ENCODE results near the gene KRT33B. TPM values are rescaled to one million over a fixed set of nuclear protein-coding genes. Genes with fewer than 3 reads are reported as not detected.
"Not testable (repeated sequence)": the region's sequence is repeated elsewhere in the genome, so short reads cannot be mapped to it uniquely, and the experiment has no call there.

Gene KRT33B
- polyA plus RNA-seq, 3 donors from 2014 or later, result not detected

DNA sequence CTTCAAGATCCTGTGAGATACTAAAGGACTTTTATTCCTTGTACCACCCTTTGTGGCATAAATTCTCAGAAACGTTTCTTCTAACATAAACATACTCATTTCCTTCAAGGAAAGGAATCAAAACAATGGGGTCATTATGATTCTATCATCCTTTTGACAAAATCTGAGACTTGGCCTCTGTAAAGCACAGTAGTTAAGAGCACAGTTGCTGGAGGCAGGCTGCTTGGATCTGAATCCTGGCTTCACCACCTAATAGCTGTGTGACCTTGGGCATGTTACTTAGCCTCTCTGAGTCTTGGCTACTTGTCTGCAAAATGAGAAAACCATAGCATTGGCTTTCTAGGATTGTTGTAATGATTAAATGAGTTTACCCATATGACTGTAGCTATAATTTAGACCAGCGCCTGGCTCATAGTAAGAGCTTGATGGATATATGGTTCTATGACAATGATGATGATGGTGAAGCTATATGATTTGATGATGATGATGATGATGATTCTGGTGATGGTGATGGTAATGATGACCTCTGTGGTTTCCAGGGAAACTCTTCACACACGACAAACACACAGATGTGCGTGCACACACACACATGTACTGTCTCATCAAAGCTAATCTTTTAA is 33.9 kb upstream of the KRT33B start:
- Mint-ChIP-seq H3K9me3 (no peaks in the 10 kb centered on the region), H3K4me3 (no peak overlapping the region)

DNA sequence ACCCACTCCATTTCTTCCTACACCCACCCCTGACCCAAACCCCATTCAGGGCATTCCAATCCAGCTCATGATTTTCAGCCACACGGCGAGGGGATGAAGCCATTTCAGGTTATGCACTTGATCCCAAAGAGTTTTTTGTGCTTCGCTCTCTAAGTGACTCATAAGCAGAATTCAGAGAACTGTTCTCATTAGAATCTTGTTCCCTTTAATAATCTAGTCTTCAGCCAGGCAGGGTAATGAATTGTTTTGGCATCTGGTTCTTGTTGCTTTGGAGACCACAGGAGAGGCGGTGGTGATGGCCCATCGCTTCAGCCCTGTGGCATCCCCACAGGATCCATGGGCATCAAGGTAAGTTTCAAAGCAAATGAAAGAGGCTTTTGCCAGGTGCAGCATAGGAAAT is 32.5 kb upstream of the KRT33B start:
- Mint-ChIP-seq H3K27me3 (ENCODE audit: low read depth in 3 of 3) (peaks cover 0 to 7% (median 4%) of the 10 kb centered on the region in 3 donors), H3K9me3 (no peaks in the 10 kb centered on the region), H3K4me1 (peaks cover 6 to 16% of the 10 kb centered on the region in 2 donors), H3K4me3 (no peak overlapping the region), H3K27ac (no peak overlapping the region), H3K36me3 (no peaks in the 10 kb centered on the region)
- no peak for DNase-seq

More for the DNA sequence above, 33.9 kb upstream of the KRT33B start:
- Mint-ChIP-seq H3K27me3 (ENCODE audit: low read depth in 3 of 3) (peaks cover 0 to 10% (median 7%) of the 10 kb centered on the region in 3 donors), H3K27ac (no peak overlapping the region), H3K36me3 (no peaks in the 10 kb centered on the region), H3K4me1 (peaks cover 6 to 16% of the 10 kb centered on the region in 2 donors)
- DNase-seq, result no peak

DNA sequence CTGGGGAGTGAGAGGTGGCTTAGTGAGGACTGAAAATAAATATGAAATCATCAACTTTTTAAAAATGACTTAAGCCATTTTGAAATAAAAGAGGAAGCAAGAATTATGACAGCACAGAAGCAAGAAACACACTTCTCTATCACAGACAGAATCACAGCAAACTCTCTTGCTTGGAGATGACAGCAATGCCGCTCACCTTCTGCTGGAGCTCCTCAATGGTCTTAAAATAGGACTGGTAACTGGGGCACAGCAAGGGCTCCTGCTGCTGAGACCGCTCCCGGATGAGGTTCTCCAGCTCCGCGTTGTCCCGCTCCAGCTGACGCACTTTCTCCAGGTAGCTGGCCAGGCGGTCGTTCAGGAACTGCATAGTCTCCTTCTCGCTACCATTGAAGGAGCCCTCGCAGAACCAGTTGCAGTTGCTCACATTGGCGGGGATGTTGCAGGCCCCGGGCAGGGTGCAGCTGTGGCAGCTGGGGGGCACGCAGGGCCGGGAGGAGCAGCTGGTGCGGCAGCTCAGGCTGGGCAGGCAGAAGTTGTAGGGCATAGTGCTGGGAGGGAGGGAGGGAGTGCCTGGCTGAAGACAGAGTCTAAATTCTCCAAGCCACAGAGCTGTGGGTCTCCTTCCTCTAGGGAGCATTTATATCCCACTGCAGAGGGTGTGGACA is 27.5 kb upstream of the KRT33B start, which contains the start of gene KRT31:
TSS of gene KRT31 (minus strand) at position 613 of the 665 bp plus-strand sequence. CDS start at position 544, 69 bp downstream.
- Mint-ChIP-seq H3K27me3 (ENCODE audit: low read depth in 3 of 3) (peaks cover 0 to 8% (median 6%) of the 10 kb centered on the region in 3 donors), H3K4me1 (no peaks in the 10 kb centered on the region), H3K9me3 (no peaks in the 10 kb centered on the region), H3K4me3 (no peak within 1 kb of the TSS), H3K27ac (no peak within 1 kb of the TSS), H3K36me3 (no peaks in the 10 kb centered on the region)
- DNase-seq, result no peak

DNA sequence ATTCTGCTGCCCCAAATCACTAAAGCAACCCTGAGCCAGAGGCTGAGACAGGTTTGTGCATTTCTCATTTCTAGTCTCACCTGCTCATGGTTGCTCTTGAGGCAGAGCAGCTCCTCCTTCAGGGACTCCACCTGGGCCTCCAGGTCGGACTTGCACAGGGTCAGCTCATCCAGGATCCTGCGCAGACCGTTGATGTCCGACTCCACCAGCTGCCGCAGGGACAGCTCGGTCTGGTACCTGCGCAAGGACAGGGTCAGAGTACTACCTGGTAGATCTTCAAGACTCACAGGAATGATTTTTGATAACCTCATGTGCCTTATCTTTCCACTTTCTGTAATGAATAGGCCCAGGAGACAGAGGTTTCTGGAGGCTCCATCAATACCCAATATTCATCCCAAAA is 26.7 kb upstream of the KRT33B start:
- DNase-seq, result no peak
- peaks cover 0 to 3% (median 0%) of the 10 kb centered on the region in 3 donors for H3K36me3 Mint-ChIP-seq
- H3K27me3 Mint-ChIP-seq (ENCODE audit: low read depth in 3 of 3), result peaks cover 0 to 9% (median 8%) of the 10 kb centered on the region in 3 donors
- H3K4me1 Mint-ChIP-seq, result no peaks in the 10 kb centered on the region
- no peaks in the 10 kb centered on the region for H3K9me3 Mint-ChIP-seq
- H3K4me3 Mint-ChIP-seq, result no peak overlapping the region
- no peak overlapping the region for H3K27ac Mint-ChIP-seq

DNA sequence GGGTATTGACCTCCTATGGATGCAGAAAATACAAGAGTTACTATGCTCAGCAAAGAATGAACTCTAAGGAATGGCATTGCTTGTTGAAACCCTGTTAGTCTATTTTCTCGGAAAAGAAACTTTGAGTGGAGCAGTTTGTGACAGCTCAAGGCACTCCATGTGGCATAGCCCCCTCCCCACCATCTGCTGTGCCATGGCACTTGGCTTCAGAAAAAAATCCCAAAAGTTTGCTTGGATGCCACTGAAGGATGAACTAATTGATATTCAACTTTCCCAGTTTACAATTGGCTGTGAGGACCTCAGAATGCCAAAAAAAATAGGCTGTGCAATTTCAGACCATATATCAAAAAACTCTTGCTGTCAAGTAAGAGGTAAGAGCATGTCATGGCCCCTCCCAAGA is 26.0 kb upstream of the KRT33B start:
- no peaks in the 10 kb centered on the region for H3K9me3 Mint-ChIP-seq
- no peak for DNase-seq
- no peaks in the 10 kb centered on the region for H3K4me1 Mint-ChIP-seq
- H3K4me3 Mint-ChIP-seq, result no peak overlapping the region
- no peak overlapping the region for H3K27ac Mint-ChIP-seq
- H3K36me3 Mint-ChIP-seq, result peaks cover 0 to 3% (median 0%) of the 10 kb centered on the region in 3 donors
- H3K27me3 Mint-ChIP-seq (ENCODE audit: low read depth in 3 of 3), result peaks cover 0 to 11% (median 8%) of the 10 kb centered on the region in 3 donors

DNA sequence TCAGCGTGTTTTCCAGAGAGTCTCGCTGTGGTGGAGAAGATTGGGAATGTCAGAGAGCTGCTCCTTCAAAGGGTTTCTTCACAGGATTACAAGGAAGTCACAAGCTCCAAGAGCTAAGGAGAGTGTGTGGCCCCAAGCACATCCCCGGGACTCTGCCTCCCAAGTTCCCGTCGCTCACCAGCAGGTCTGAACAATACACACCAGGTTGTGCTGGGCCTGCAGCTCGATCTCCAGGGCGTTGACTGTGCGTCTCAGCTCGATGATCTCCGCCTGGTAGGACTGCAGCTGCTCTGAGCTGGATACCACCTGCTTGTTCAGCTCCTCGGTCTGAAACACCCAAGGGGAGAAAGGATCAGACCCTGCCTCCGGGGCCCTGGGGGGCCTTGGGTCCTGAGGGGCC is 25.4 kb upstream of the KRT33B start:
- peaks cover 2 to 15% (median 8%) of the 10 kb centered on the region in 3 donors for H3K27me3 Mint-ChIP-seq (ENCODE audit: low read depth in 3 of 3)
- not testable (repeated sequence) for H3K4me3 Mint-ChIP-seq, H3K4me1 Mint-ChIP-seq, H3K27ac Mint-ChIP-seq, DNase-seq, H3K9me3 Mint-ChIP-seq, H3K36me3 Mint-ChIP-seq

DNA sequence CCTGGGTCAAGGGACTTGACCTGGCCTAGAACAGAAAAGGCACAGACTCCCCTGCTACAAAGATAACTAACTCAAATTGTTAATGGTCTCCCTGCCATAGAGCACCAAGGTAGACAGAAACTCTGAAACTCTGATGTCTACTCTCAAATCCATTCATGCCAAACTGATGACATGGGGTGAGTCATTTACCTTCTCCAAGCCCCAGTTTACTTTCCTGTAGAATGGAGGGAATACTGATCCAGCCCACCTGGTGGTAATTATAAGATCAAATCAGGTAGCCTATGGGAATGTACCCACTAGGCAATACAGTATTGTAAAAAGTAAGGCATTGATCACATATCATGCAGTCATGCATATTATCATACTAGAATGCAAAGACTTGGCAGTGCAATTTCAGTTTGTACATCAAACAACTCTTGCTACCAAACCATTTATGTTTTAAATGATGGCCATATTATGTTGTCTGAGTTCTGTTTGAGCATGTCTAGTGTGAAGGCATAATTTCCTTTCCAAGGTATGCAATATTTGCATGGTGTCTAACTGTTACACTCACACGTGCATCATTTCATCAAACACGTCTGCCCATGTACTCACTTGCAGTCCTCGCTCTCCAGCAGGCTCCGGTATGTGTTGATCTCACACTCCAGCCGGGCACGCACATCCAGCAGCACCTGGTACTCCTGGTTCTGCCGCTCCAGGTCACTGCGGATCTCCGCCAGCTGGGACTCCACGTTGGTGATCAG is 24.8 kb upstream of the KRT33B start:
- no peaks in the 10 kb centered on the region for H3K4me1 Mint-ChIP-seq
- no peak overlapping the region for H3K27ac Mint-ChIP-seq
- H3K36me3 Mint-ChIP-seq, result peaks cover 0 to 3% (median 0%) of the 10 kb centered on the region in 3 donors
- peaks cover 2 to 15% (median 5%) of the 10 kb centered on the region in 3 donors for H3K27me3 Mint-ChIP-seq (ENCODE audit: low read depth in 3 of 3)
- DNase-seq, result no peak
- H3K9me3 Mint-ChIP-seq, result no peaks in the 10 kb centered on the region
- no peak overlapping the region for H3K4me3 Mint-ChIP-seq

DNA sequence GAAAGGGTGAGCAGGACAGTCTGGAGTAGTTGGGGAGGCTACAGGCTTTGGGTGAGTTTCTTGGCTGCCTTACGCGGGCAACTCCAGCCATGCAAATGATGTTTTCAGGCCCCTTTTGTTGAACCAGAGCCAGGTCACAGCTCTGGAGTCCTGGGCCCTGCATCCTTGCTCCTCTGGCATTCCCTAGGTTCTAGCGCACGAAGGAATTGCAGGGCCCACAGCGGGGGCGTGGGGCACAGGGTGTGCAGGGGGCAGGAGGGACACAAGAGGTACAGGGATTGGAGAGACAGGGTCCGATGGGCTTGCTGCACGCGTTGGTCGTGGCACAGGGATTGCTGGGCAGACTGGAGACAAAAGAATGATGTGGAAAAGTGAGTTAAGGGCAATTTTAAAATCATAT is 24.2 kb upstream of the KRT33B start:
- no peaks in the 10 kb centered on the region for H3K4me1 Mint-ChIP-seq
- no peak overlapping the region for H3K4me3 Mint-ChIP-seq
- H3K27ac Mint-ChIP-seq, result no peak overlapping the region
- peaks cover 2 to 15% (median 5%) of the 10 kb centered on the region in 3 donors for H3K27me3 Mint-ChIP-seq (ENCODE audit: low read depth in 3 of 3)
- H3K9me3 Mint-ChIP-seq, result peaks cover 0 to 2% (median 0%) of the 10 kb centered on the region in 6 donors
- H3K36me3 Mint-ChIP-seq, result peaks cover 0 to 3% (median 0%) of the 10 kb centered on the region in 3 donors
- no peak for DNase-seq

DNA sequence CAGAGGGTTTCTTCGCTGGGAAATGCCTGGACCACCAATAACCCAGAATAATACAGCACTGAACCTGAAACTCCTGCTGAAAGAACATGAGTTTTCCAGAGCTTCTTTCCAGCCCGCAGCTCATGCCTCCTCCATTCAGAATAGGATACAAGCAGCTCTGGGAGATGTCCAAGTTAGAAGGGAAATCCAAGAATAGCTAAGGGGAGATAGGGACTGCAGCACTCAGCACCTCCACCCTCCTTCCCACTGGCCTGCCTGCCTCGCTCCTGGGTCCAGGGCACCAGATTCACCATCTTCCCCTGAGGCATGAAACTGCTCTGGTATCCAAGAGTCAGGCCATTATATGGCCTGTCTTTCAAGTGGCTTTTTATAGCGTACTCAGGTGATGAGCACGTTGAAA is 23.7 kb upstream of the KRT33B start:
- no peak overlapping the region for H3K4me3 Mint-ChIP-seq
- H3K4me1 Mint-ChIP-seq, result no peaks in the 10 kb centered on the region
- H3K36me3 Mint-ChIP-seq, result peaks cover 0 to 3% (median 0%) of the 10 kb centered on the region in 3 donors
- peaks cover 0 to 3% (median under 1%) of the 10 kb centered on the region in 6 donors for H3K9me3 Mint-ChIP-seq
- peaks cover 4 to 15% (median 5%) of the 10 kb centered on the region in 3 donors for H3K27me3 Mint-ChIP-seq (ENCODE audit: low read depth in 3 of 3)
- no peak for DNase-seq
- H3K27ac Mint-ChIP-seq, result no peak overlapping the region

DNA sequence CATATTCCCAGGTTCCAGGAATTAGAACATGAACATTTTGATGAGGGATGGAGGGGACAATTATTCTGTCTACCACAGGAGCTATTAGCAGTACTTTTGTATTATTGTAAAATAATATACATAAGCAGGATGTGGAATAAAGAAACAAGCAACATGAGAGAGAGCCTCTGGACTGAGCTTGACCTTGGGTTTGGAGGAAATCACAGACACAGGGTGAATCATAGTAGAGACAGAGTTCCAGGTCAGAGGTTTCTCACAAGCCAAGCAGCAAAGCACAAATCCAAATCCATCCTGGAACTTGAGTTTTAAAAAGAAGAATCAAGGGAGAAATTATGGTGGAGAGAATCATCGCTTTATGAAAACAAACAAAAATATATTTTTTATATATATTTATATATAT is 22.7 kb upstream of the KRT33B start:
- Mint-ChIP-seq H3K4me3 (no peak overlapping the region), H3K36me3 (peaks cover 0 to 5% (median 0%) of the 10 kb centered on the region in 3 donors), H3K4me1 (no peaks in the 10 kb centered on the region), H3K9me3 (peaks cover 2 to 12% (median 3%) of the 10 kb centered on the region in 6 donors), H3K27me3 (ENCODE audit: low read depth in 3 of 3) (peaks cover 5 to 15% (median 5%) of the 10 kb centered on the region in 3 donors), H3K27ac (no peak overlapping the region)
- no peak for DNase-seq

DNA sequence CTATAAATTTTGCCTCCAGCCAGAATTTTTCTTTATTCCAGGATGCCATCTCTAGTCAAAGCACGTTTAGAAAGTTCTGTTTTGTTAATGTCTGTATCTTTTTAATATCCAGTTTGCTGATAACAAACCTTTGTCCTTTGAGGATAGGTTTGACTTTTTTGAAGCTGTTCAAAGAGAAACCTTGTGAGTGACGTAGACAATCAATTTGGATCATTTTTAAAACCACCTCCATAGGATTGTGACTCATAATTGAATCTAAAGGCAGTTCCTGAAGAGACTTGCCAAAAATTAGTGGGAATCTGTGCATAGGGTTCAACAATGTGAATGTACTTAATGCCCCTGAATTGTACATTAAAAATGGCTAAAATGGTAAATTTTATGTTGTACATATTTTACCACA is 21.9 kb upstream of the KRT33B start:
- no peak for DNase-seq
- H3K27ac Mint-ChIP-seq, result no peak overlapping the region
- no peak overlapping the region for H3K4me3 Mint-ChIP-seq

DNA sequence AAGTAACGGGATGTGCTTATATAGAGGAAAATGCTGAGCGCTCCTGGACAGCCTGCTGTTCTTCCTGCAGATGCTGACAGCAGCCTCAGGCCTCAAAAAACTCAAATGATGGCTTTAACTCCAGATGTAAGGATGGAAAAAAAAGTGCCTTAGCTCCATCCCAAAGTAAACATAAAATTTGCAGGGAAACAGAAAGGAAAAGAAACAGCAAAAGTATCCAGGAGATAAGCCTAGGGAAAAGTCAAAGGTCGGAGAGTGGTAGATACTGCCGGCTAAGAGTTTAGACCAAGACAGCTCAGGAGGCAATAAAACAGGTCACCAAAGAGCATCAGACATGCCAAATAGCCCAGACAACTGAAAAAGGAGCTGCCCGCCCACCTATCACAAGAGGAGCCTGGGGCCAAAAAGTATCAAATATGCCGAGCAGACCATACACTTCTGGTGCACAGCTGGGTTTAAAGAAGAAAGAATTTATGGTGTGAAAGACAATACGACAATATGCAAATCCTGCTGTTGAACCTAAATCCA is 20.9 kb upstream of the KRT33B start:
- peaks cover 5 to 20% (median 7%) of the 10 kb centered on the region in 3 donors for H3K27me3 Mint-ChIP-seq (ENCODE audit: low read depth in 3 of 3)
- DNase-seq, result no peak
- H3K27ac Mint-ChIP-seq, result no peak overlapping the region
- H3K4me1 Mint-ChIP-seq, result no peaks in the 10 kb centered on the region
- H3K4me3 Mint-ChIP-seq, result no peak overlapping the region
- H3K9me3 Mint-ChIP-seq, result peaks cover 6 to 24% (median 12%) of the 10 kb centered on the region in 6 donors
- peaks cover 0 to 13% (median 4%) of the 10 kb centered on the region in 3 donors for H3K36me3 Mint-ChIP-seq

More for the DNA sequence above, 21.9 kb upstream of the KRT33B start:
- H3K36me3 Mint-ChIP-seq, result peaks cover 0 to 10% (median 0%) of the 10 kb centered on the region in 3 donors
- peaks cover 5 to 20% (median 7%) of the 10 kb centered on the region in 3 donors for H3K27me3 Mint-ChIP-seq (ENCODE audit: low read depth in 3 of 3)
- no peaks in the 10 kb centered on the region for H3K4me1 Mint-ChIP-seq
- peaks cover 5 to 17% (median 8%) of the 10 kb centered on the region in 6 donors for H3K9me3 Mint-ChIP-seq

DNA sequence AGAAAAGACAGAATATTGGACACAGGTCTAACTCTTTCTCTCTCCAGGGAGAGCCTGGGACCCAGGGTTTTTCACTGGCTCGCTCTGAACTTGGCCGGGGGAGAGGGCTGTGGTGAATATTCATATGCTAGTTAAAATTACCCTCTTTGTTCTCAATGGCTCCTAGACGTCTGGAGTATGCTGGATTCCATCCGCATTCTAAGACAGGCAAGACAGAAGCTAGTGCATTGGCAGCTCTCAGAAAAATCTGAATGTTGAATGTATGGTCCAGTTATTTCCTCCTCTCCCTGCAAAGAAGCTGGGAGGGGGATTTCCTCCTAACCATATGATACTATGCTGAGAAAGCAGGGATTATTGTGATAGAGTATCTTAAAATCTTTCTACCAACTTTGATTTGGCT is 18.1 kb upstream of the KRT33B start:
- no peak overlapping the region for H3K27ac Mint-ChIP-seq
- H3K4me3 Mint-ChIP-seq, result no peak overlapping the region
- H3K27me3 Mint-ChIP-seq (ENCODE audit: low read depth in 3 of 3), result peaks cover 4 to 17% (median 7%) of the 10 kb centered on the region in 3 donors
- H3K36me3 Mint-ChIP-seq, result peaks cover 0 to 13% (median 4%) of the 10 kb centered on the region in 3 donors
- no peak for DNase-seq
- H3K4me1 Mint-ChIP-seq, result no peaks in the 10 kb centered on the region
- H3K9me3 Mint-ChIP-seq, result peaks cover 6 to 24% (median 12%) of the 10 kb centered on the region in 6 donors
